HG02938 (cell line): Measurements from ENCODE around the gene NRARP.

ENCODE experiments used
- ATAC-seq: cut with Tn5 transposase; IDR thresholded peaks from one replicate; pipeline ENCODE4 v1.9.1; 2021; ENCODE audit warnings: mild to moderate bottlenecking, moderate library complexity; ENCODE audit not compliant: unreplicated experiment

NRARP gene

DNA sequence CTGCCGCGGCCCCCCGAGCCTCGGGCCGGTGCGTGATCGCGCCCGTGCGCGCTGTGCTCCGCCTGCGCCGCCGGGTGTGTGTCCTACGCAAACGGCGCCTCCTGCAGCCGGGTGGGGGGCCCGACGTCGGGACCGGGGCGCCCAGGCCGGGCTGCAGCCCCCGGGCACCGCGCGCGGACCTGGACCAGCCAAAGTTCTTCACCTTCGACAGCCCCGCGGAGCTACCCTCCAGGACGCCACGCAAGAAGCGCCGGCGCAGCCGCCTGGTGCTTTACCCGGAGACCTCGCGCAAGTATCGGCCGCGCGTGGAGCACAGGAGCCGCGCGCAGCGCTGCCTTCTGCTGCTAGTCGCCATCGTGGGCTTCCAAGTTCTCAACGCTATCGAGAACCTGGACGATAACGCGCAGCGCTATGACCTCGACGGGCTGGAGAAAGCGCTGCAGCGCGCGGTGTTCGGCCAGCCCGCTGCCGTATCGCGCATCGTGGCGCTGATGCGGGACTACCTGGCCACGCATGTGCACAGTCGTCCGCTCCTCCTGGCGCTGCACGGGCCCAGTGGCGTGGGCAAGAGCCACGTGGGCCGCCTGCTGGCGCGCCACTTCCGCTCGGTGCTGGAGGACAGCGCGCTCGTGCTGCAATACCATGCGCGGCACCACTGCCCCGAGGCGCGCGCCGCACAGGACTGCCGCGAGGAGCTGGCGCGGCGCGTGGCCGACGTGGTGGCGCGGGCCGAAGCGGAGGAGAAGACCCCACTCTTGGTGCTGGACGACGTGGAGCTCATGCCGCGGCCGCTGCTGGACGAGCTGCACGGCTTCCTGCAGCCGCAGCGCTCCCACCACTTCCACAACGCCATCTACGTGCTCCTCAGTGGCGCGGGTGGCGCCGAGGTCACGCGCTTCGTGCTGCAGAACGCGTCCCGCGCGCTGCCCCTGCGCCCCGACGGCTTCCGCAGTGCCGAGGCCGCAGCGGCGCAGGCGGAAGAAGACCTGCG, 23.1 kb downstream of the NRARP start:
- ATAC-seq: no peak

GRCh38 chr9:137278061-137278701, 23.9 kb downstream of the NRARP start:
- peak; percentile 10 for ATAC-seq

DNA sequence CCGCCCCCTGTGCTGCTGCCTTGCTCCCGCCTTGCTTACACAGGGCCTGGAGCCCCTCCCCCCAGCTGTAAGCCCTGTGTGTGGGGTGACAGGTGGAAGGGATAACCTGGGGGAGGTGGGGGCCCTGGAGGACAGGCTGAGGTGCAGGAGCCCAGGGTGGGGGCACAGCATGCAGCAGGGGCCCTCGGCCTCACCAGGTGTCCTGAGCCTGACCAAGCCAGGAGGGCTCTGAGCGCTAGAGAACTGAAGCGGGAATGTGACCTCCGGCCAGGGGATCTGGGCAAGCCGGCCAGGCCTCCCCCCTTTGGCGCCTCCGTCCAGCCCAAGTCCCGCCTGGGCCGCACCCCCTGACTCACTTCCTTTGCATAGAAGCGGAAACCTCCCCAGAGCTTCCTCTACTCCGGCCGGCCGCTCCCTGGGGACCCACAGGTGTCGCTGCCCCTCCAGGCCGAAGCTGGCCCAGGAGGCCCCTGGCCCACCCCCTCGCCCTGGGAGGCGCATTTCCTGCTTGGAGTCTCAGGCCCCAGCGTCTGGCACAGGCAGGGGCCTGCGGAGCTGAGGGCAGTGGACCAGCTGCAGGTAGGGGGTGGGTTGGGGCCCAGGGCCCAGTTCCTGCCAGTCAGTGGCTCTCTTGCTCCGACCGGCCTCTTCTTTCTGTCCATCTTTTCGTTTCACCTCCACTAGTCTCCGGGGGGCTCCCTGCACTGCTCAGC, 24.6 kb downstream of the NRARP start, which contains the start of gene TOR4A:
Gene TOR4A (plus strand): TSS at position 398 of the 713 bp plus-strand sequence. CDS start 964 bp downstream, outside the sequence.
- ATAC-seq: peak; percentile 64

- no peak for ATAC-seq
These were observed 25.4 kb downstream of the NRARP start for GRCh38 chr9:137276473-137277328.

DNA sequence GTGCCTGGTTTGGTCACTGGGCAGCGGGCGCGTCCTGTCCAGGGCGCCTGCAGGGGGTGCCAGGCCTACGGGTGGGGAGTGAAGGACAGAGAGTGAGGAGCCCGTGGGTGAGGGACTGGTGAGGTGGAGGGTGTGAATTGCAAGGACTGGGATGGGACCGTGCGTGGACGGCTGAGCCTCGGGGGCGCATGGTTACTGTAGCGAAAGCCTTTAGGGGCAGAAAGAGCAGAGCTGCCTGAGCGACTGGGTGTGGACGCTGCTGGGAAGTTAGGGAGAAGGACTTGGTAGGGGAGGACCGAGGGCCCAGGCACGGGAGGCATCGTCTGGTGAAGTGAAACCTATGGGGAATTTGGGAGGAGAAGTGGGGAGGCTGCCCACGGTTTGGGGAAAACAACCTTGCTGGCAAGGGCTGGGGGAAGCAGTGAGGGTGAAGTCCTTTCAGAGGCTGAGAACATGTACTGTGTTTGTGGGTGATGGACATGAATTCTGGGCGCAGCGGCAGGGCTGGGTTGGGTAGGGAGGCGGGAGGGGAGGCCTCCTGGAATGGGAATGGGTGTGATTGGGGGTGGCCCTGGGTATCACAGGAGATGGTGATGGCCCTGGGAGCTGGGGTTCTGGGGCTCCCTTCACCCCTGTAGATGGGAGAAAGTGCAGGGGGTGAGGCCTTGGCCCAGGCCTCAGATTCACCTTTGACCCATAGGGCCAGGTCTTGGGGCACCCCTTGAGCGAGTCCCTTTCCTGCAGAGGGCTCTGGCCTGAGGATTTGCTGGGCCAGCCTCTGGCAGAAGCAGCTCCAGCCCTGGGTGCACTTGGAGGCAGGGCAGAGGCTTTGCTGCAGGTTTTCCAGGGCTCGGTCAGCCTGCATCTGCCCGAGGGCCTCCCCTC, 26.2 kb downstream of the NRARP start:
- no peak for ATAC-seq

GRCh38 chr9:137275203-137275587, 26.9 kb downstream of the NRARP start:
- no peak for ATAC-seq

GRCh38 chr9:137273611-137274320, 28.3 kb downstream of the NRARP start:
- ATAC-seq: no peak

GRCh38 chr9:137273095-137273490, 29.0 kb downstream of the NRARP start:
- no peak for ATAC-seq

DNA sequence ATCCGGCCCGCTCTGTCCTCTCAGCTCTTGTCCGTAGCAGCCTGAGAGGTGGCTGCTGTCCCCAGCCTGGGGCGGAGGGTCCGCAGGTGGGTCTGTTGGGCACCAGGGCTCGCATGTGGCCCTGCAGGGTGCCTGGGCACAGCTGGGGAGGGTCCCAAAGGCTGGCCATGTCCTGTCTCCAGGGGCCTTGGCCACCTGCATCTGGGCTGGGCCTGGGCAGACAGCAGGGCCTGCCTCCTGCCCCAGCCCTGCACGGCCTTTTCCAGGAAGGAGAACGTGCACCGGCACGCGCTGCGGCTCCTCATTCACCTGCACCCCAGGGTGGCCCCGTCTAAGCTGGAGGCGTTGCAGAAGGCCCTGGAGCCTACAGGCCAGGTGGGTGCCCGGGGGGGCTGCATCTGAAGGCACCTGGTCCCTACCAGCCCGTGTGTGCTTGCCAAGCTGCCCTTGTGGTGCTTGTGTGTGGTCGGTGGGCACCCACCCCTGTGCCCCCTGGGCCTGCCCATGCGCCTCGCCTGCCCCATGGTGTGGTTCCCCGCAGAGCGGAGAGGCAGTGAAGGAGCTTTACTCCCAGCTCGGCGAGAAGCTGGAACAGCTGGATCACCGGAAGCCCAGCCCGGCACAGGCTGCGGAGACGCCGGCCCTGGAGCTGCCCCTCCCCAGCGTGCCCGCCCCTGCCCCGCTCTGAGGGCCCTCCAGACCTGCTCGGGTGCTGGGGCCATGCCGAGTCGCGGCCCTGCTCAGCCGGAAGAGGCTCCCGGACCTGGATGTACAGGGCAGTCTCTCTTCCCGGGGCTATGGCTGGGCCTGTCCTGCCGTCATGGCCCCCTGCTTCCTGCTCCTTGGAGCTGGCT, 29.6 kb downstream of the NRARP start:
- no peak for ATAC-seq

DNA sequence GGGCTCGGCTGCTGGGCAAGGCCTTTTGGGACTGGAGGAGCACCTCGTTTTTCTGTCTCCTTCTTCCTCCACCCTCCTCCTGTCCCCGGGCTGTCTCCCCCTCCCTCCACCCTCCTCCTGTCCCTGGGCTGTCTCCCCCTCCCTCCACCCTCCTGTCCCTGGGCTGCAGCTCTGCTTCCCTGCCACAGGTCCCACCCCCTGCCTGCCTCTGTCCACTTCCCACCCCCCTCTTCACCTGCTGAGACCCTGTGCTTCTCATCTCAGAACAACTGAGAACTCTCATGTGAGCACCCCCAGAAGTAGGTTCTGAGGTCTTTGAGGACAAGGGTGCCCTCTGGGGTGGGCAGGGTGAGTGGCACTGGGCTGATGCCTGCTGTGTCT, 30.4 kb downstream of the NRARP start:
- ATAC-seq: no peak

DNA sequence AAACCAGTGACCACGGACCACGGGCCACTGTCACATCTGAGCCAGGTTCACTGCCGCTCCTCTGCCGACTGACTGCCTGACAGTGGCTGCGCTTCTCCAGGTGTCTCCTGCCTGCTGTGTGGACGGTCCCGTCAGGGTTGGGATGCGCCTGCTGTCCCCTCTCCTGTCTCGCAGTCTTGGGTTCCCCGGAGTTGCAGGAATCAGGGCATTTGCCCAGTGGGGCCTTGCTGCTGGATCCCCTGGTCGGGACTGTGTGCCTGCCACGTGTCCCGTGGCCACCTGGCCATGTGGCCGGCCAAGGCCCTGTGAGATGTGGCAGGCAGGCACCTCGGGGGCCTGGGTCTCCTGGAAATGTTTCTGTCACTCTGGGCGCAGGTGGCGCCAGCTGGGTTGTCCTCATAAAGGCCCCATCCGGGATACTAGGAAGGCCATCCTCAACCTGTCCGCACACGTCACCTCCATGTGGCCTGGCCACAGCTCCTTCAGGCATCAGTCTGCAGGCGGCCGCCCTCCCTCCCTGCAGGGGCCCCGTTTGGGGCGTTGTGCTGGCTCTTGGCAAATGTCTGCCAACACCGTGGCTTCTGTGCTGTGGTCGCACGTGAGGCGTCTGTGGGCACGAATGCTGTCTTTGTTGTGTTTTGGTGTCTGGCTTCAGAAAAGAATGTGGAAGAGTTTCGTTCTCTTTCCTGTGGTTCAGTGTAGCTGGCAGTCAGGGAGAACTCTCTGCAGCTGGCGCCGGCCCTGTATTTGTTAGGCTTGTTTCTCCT, 31.0 kb downstream of the NRARP start:
- no peak for ATAC-seq

DNA sequence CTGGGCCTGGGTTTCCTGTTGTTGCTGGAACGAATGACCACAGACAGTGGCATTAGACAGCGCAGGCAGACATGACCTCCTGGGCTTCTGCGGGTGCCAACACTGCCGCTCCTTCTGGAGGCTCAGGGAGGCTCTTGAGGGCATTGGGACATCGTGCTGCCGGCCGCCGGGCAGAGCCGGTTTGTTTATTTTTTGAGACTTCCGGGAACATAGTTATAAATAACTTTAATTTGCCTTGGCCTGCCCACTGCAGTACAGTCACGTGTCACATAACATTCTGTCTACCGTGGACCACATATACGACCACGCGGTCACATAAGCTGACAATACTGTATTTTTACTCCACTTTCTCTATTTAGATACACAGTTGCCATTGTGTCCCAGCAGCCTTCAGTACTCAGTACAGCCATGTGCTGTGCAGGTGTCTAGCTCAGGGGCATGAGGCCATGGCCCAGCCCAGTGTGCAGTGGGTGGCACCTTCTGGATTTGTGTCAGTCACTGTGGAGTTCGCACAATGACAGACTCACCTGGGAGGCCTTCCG, 32.8 kb downstream of the NRARP start:
- ATAC-seq: no peak

GRCh38 chr9:137268538-137269201, 33.4 kb downstream of the NRARP start:
- ATAC-seq: no peak

GRCh38 chr9:137267933-137268355, 34.1 kb downstream of the NRARP start:
- no peak for ATAC-seq

DNA sequence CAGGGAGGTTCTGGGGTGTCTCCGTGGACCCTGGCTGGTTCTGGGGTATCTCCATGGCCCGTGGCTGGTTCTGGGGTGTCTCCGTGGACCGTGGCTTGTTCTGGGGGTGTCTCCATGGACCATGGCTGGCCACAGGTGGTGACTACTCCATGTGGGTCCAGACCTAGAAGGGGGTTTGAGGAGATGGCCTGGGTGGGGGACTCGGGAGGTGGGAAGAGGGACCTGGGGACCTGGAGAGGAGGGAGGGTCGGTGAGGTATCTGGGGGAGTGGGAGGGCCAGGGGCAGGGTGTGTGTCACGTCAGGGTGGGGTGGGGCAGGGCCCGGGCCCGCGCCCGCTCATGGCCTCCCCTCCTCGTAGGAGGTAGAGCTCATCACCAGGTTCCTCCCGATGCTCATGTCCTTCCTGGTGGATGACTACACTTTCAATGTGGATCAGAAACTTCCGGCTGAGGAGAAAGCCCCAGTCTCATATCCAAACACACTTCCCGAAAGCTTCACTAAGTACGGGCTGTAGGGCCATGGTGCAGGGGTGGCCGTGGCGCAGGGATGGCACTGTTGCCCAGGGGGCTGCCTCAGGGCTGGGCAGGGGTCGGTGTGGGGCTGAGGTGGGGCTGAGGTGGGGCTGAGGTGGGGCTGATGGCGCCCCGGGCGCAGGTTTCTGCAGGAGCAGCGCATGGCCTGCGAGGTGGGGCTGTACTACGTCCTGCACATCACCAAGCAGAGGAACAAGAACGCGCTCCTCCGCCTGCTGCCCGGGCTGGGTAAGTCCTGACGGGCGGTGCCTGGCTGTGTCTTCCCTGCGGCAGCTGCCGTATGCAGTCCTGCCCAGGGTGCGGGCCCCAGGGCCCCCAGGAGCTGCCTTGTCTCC, 35.3 kb downstream of the NRARP start:
- no peak for ATAC-seq
